HG03354 (cell line): ENCODE results near the gene ADRA1B.
A peak's percentile ranks its signal among the peaks of the same experiment; 100 is the strongest.
"Not testable (repeated sequence)": the region's sequence is repeated elsewhere in the genome, so short reads cannot be mapped to it uniquely, and the experiment has no call there.

Experiments
- ATAC-seq: cut with Tn5 transposase; IDR thresholded peaks from one replicate; pipeline ENCODE4 v1.9.1; 2021; ENCODE audit warnings: mild to moderate bottlenecking; ENCODE audit not compliant: unreplicated experiment, poor library complexity, severe bottlenecking

Gene ADRA1B

GRCh38 chr5:159956074-159956473, 39.8 kb downstream of the ADRA1B start:
- no peak for ATAC-seq

- no peak for ATAC-seq
Observed at GRCh38 chr5:159961176-159962160, 45.2 kb downstream of the ADRA1B start.

GRCh38 chr5:159962214-159962613, 45.9 kb downstream of the ADRA1B start:
- no peak for ATAC-seq

- no peak for ATAC-seq
Observed at GRCh38 chr5:159963935-159964334, 47.7 kb downstream of the ADRA1B start.

GRCh38 chr5:159965031-159965837, 49.0 kb downstream of the ADRA1B start:
- no peak for ATAC-seq

- ATAC-seq = not testable (repeated sequence)
Observed at GRCh38 chr5:159965838-159966128, 49.5 kb downstream of the ADRA1B start.

- no peak for ATAC-seq
Observed at GRCh38 chr5:159969966-159970365, 53.7 kb downstream of the ADRA1B start.

GRCh38 chr5:159971038-159971437, 54.8 kb downstream of the ADRA1B start:
- ATAC-seq = no peak

- no peak for ATAC-seq
Observed at GRCh38 chr5:159971514-159971913, 55.2 kb downstream of the ADRA1B start.

- no peak for ATAC-seq
Observed at GRCh38 chr5:159971931-159972461, 55.7 kb downstream of the ADRA1B start.

GRCh38 chr5:159972538-159973362, 56.5 kb downstream of the ADRA1B start:
- no peak for ATAC-seq

- ATAC-seq = no peak
Observed at GRCh38 chr5:159975462-159976019, 59.3 kb downstream of the ADRA1B start.

- ATAC-seq = no peak
Observed at GRCh38 chr5:159976921-159977320, 60.6 kb downstream of the ADRA1B start.

GRCh38 chr5:159978358-159978757, 62.1 kb downstream of the ADRA1B start:
- ATAC-seq = no peak

GRCh38 chr5:159982421-159983173, 66.3 kb downstream of the ADRA1B start:
- no peak for ATAC-seq

GRCh38 chr5:159987031-159987674, 70.9 kb downstream of the ADRA1B start:
- ATAC-seq = peak; percentile 88

- ATAC-seq = no peak
Observed at GRCh38 chr5:159990506-159990905, 74.2 kb downstream of the ADRA1B start.

GRCh38 chr5:159992566-159992965, 76.3 kb downstream of the ADRA1B start:
- ATAC-seq = no peak
